Amygdala (tissue), 56 donors: ENCODE measurements around the gene MT1HL1.
A peak's percentile ranks its signal among the peaks of the same experiment; 100 is the strongest.

Experiments
- DNase-seq, 56 donors: peaks; one replicate each; lab custom pipeline; 2025; lab: John Stamatoyannopoulos, UW

The MT1HL1 gene

DNA sequence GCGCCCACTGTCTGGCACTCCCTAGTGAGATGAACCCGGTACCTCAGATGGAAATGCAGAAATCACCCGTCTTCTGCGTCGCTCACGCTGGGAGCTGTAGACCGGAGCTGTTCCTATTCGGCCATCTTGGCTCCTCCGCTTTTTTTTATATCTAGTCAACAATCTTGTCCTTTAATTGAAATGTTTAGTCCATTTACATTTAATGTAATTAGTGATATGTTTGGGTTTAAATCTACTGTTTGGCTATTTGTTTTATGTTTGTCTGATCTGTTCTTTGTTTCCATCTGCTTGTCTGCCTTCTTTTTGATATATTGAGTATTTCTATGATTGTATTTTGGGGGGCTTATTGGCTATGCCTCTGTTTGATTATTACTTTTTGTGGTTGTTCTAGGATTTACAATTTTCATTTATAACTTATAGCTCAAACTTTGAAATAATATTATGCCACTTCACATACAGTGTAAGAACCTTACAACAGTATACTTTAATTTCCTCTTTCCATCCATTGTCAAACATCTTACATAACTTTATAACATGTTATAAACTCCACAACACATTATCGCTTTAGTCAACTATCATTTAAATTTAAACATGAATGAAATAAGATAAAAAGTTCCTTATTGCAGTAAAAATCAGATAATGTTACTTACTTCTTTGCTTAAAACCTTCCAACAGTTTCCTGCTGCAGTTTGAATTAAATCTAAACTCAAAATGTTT is 21.3 kb upstream of the MT1HL1 start:
- no peak for DNase-seq

DNA sequence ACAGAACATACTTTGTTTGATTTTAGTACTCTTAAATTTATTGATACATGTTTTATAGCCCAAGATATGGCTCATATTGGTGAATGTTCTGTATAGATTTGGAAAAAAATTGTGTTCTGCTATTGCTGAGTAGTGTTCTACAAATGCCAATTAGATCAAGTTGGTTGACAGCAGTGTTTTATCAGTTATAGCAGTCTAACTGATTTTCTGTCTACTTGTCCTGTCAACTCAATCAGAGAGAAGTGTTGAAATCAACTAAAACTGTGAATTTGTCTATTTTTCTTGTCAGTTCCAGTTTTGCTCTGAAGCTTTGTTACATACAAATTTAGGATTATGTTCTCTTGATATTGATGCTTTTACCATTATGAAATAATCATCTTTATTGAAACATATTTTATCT is 14.7 kb upstream of the MT1HL1 start:
- DNase-seq, result no peak

DNA sequence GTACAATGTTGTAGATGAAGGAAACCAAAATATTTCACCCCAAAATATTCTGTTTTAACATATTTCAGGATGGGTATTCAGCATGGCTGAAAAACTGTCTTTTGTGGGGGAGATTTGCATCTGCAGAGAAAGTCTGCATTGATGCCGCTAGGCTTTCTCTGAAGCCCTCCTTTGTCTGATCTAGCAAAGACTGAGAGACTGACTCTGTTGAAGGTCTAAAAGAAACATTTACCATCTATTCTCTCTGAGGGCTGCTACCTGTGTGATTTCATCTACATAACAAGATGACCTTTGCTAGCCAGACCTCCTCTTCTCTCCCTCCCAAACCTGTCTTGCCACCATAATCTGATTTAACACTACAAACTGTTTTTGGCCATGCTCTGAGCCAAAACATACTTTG is 12.4 kb upstream of the MT1HL1 start:
- DNase-seq, result no peak

DNA sequence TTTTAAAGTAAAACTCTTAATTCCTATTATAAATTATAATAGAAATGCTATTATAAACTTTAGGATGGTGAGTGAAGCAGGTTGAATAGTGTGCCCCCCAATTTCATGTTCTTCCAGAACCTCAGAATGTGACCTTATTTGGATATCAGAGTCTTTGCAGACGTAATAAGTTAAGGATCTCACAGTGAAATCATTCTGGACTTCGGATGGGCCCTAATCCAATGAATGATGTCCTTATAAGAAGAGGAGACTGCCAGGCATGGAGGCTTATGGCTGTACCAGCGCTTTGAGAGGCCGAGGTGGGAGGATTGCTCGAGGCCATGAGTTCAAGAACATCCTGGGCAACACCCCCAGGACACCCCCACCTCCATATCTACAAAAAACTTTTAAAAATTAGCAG is 9.4 kb upstream of the MT1HL1 start:
- no peak for DNase-seq

DNA sequence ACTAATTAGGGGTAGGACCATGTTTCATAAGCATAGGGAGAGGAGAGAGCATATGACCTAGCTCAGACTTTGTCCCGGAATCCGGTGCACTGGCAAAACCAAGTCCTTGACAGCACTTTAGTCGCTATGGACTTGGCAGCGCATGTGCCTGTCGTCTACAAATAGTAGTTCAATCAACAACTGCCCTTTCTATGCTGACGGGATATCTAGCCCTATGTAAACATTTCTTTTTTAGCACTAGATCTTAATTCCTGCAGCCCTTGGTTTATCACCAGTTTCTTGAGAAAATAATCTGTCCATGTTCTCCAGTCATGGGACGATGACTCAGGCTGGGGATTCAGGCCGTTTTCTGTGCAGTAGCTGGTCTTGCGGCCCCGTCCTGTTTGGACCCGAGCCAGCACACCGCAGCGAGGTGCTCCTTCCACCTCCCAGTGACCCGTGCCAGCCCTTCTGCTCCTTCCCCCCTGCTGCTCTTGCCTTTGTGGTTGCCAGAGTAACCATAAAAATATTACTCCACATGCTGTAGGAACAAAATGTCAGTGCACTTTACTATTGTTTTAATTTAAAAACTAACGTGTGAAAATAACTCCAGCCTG is 8.6 kb upstream of the MT1HL1 start:
- DNase-seq, result peak in 1 of 56 donors; percentile 14

DNA sequence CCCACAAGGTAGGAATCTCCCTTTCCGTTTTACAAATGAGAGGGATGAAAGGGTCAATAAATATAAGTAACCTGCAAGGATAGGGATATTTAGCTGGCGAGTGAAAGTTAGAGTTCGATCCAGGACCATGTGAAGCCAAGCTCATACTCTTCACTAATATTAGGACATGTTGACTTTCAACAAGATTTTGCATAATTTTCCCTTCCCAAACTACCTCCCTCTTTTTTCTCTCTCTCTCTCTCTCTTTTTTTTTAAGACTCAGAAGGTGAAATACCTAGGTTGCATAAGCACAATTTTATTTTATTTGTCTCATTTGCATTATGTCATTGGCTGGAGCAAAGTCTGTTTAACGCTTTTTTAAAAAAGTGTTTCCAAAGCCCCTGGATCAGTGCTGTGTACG is 8.1 kb upstream of the MT1HL1 start:
- DNase-seq, result no peak

DNA sequence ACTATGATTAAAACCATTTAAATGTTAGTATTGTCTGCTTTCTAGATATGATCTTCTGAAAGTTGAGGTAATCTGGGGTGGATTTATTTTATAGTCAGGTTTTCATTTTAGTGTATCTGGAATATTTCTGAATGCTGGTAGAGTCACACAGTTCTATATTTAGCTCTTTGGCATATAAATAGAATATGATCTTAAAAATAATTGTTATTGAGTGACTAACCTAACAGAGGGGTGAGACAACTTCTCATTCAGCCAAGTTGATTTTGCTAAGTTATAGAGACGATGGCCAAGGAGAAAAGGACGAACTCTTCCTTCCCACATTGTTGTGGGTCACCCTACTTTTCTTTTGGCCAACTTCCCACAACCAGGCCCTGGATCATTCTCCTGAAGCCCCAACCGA is 7.2 kb upstream of the MT1HL1 start:
- no peak for DNase-seq

DNA sequence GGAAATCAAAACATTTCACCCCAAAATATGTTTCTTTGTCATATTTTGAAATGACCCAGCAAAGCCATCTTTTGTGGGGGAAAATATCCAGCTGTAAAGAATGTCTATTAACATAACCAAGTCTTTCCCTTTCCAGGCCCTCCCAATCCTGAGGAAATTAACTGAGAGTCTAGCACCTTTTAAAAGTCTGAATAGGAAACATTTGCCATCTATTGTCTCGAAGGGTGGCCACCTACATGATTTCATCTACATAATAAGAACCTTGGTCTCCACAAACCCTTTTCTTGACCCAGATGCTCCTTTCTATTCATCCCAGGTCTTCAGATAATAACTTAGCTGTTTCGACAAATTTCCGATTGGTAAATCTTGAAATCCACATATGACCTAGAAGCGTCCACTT is 5.4 kb upstream of the MT1HL1 start:
- no peak for DNase-seq

DNA sequence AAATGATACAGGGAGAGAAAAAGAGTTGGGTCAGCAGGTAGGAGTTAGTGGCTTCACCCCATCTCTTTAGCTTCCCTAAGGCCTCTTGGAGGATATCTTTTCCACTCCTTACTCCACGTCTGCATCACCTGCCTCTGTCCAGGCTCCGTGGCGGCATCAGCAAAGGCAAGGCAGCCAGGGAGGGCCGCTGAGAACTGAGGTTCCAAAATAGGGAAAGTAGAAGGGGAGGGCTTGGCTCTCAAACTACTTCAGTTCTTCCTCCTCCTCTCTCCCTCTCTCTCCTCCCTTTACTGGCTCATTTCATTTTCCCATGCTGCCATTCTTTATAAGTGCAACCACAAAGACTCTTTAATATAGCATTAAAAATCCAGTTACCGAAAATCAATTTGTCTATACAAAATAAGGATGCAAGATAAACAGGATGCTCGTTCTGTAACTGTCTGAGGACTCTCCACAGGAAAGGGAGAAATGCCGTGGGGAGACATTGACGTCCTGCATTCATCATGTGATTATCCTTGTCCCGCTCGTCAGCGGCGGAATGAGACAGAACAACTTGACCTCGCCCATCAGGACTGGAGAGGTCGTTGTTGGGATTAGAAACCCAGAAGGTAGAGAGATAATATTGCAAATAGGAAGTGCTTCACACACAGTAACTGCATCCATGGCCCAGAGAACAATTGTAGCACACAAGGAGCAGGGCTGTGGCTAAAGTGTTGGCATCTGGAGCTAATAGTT is 3.1 kb upstream of the MT1HL1 start:
- no peak for DNase-seq

DNA sequence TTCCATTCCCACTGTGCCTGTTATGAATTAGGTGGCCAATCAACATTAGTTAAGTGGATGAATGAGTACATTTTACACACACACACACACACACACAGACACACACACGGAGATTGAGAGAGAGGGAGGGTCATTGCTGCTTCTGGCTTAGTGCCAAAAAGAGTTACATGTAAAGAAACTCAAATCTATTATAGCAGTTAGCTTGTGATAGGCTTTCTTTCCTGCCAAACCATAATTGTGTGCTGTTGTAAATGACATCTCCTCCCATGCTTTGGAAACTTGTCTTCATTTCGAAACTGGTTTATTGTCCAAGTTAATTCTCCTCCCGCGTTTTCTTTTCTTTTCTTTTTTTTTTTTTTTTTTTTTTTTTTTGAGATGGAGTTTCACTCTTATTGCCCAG is 1.4 kb upstream of the MT1HL1 start:
- DNase-seq, result no peak

DNA sequence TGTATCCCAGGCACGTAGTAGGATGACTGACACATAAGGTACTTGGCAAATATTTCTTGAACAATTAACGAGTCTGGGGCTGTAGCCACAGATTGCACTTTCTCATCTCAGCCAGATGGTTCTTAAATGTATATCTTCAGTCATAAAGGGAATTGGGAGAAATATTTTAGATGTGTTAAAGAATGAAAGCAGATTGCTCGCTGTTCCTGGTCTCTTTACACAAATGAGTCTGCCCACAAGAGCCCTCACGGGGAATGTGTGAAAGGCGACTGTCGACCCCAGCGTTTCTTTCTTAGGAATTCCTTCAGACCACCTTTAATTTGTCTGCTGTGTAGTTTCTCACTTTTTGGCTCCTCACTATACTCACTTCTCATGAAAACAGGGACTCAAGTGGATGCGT is 725 bp downstream of the MT1HL1 start:
- no peak for DNase-seq

DNA sequence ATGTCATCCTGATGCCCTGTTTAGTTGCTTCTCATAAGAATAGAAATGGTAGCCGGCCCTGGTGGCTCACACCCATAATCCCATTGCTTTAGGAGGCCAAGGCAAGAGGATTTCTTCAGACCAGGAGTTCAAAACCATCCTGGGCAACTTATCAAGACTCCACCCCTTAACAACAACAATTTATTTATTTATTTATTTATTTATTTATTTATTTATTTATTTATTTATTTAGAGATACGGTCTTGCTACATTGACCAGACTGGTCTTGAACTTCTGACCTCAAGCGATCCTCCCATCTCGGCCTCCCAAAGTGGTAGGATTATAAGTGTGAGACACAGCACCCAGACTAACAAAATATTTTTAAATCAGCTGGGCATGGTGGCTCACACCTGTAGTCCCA is 4.0 kb downstream of the MT1HL1 start:
- no peak for DNase-seq

DNA sequence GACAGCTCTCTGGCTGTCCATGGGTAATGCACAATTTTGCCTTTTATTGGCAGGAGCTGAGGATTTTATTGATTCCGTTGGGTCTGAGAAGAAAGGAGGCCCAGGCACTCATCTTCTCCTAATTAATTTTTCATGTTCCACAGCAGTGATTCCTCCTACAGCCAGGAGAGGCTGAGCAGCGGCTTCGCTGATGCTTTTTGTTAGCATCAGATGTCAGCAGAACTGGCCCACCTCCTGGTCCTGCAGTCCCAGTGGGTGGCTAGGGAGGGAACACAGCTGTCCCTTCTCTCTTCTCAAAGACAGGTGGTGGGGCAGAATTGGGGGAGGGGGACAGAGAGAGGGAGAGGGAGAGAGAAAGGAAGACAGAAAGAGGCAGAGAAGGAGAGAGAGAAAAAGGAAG is 5.7 kb downstream of the MT1HL1 start:
- DNase-seq, result peak in 1 of 56 donors; percentile 7

DNA sequence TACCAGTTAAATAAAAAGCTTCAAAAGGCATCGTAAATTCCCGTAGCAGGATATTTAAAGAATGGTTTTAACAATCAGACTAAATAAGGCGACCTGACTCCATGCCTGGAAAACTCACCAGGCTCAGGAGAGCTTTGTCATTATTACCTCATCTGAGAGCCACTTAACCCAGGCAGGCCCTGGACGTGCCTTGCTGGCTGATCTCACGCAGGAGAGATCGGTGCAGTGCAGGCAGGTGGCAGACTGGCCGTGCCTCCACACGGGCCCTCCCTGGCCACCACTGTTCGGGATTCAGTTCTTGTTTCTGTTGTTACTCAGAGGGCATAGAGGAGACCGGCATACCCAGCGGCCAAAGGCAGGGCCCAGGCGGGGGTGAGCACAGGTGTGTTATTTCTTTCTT is 6.4 kb downstream of the MT1HL1 start:
- DNase-seq, result no peak

DNA sequence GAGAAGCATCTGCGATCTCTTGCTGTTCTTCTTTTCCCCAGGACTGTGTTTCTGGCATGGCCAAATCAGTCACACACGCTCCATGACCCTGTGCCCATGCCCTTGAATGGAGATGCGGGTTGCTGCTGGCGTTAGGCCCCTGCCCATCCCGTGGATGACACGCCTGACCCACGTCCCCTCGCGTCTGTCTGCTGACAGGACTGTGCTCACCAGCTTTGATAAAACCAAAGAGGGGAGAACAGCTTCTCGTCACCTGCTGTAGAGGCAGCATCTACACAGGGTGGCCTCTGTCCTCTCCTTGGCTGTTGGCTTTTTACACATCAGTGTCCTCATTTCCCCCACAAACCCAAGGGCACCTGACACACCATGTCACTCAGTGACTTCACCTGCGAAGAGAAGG is 6.9 kb downstream of the MT1HL1 start:
- DNase-seq, result no peak

DNA sequence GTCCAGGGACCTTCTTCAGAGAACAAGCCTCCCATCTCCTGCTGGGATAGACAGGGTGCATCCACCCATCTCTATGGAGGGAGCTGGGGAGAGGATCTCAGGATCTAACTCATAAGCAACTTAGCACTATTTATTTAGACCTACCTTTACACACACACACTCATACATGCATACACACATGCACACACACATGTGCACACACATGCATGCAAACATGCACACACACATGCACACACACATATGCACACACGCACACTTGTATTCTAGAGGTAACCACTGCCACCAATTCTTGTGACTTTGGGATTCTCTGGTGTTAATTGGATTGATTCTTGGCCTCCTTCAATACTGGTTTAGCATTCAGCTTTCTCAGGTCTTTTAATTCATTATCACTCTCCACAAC is 9.8 kb downstream of the MT1HL1 start:
- DNase-seq, result no peak

DNA sequence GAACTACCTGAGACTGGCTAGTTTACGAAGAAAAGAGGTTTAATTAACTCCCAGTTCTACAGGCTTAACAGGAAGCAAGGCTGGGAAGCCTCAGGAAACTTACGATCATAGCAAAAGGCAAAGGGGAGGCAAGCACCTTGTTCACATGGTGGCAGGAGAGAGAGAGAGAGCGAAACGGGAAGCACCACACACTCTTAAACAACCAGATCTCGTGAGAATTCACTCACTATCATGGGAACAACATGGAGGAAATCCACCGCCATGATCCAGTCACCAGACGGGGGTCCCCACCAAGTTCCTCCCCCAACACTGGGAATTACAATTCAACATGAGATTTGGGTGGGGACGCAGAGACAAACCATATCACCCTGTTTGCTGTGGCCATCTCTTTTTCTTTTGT is 11.8 kb downstream of the MT1HL1 start:
- no peak for DNase-seq

DNA sequence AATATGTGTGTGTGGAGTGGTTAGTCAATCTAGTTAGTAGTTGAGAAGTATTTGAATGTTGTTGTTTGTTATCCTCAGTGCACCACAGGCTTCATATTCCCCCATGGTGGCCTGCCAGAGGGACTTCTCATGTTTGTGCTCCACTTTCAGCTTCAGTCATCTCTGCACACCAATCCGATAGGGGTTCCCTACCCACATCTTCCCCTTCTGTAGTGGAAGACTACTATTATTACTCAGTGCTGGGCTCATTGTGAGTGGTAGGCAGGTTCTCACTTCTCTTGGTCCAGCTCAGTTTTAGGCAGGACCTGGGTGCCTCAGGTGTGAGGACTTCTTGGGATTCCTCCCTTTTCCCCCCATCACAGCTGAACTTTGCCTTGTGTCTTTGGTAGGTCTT is 14.2 kb downstream of the MT1HL1 start:
- DNase-seq, result no peak

DNA sequence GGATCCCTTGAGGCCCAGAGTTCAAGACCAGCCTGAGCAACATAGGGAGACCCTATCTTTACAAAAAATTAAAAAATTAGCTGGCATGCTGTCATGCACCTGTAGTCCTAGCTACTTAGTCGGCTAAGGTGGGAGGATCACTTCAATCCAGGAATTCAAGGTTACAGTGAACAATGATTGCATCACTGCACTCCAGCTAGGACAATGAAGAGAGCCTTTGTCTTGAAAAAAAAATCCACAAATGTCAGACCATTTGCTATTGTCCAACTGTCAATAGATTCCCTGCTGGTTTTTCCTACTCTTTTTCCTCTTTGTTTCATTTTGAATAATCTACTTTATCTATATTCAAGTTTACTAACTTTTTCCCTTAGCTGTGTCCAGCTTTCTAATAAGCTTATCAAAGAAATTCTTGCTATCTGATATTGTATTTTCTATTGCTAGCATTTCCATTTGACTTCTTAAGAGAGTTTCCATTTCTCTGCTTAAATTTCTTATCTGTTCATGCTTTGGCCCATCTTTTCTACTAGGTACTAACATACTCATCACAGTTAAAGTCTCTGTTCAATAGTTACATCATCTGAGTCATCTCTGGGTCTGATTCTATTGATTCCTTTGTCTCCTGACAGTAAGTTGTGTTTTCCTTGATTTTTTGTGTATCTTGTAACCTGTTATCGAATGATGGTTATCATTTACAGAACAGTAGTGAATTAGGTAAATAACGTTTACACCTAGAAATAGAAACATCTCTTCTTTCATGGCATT is 14.8 kb downstream of the MT1HL1 start:
- no peak for DNase-seq

DNA sequence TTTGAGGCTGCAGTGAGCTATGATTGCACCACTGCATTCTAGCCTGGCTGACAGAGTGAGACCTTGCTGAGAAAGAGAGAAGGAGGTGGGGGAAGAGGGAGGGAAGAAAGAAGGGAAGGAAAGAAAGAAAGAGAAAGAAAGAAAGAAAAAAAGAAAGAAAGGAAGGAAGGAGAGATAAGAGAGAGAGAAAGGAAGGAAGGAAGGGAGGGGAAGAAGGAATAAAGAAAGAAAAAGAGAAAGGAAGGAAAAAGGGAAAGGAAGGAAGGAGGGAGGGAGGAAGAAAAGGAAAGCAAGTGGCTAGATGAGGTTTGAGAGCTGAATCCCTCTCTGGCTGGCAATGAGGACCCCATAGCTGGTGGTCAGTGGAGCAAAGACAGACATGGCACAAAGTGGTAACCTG is 20.4 kb downstream of the MT1HL1 start:
- DNase-seq, result no peak

DNA sequence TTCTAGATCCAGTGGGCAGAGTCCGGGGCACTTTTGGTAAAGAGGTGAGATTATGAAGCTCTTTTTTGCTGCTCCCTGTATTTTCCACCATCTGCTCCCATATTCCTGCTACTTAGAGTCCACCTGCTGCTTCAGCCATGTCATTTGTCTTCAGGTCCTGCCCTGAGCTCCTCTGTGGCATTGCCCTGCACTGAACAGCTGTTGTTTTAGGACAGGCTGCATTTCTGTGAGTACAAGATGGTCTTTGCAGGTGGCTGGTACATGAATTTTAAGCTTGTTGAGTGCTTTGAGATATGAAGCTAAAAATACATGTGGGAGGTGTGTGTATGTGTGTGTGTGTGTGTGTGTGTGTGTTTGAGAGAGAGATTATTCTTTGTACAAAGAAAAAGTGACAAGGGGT is 21.9 kb downstream of the MT1HL1 start:
- no peak for DNase-seq
